Adrenal gland (tissue), 12 donors: ENCODE results near the gene TUBGCP6. TPM values are rescaled to one million over a fixed set of nuclear protein-coding genes. Genes with fewer than 3 reads are reported as not detected.

Experiments used
- DNase-seq, 7 donors: peaks; one replicate each; pipeline ENCODE4 v3.0.0-alpha.2; 2019 to 2020
- H3K27ac ChIP-seq, 5 donors: fragments of 200-600 bp; sonication (generic) in 4 of 5; 1 replicate in 3 of 5; 2 replicates in 2 of 5; pipeline versions ENCODE4 v1.5.1 to v1.8.0; 2016 to 2020; ENCODE audit warnings: mild to moderate bottlenecking in 1 of 5
- H3K27me3 ChIP-seq: fragments of 200-600 bp; 2 replicates; pipeline ENCODE4 v1.8.0; 2021
- H3K36me3 ChIP-seq, 2 donors: fragments of 200-600 bp; replicated peaks in 1 of 2; 1 replicate in 1 of 2; 2 replicates in 1 of 2; pipeline versions ENCODE4 v1.5.1 to v1.8.0; 2018 to 2022
- H3K4me1 ChIP-seq, 2 donors: fragments of 200-600 bp; replicated peaks in 1 of 2; 1 replicate in 1 of 2; 2 replicates in 1 of 2; pipeline versions ENCODE4 v1.5.1 to v1.8.0; 2018 to 2021
- H3K4me3 ChIP-seq, 4 donors: fragments of 200-600 bp; sonication (generic) in 3 of 4; one replicate each; pipeline ENCODE4 v1.5.1; 2016 to 2018
- H3K9me3 ChIP-seq, 3 donors: fragments of 200-600 bp; sonication (generic) in 1 of 3; replicated peaks in 1 of 3; 1 replicate in 2 of 3; 2 replicates in 1 of 3; pipeline versions ENCODE4 v1.5.1 to v1.8.0; 2016 to 2021
- POLR2A ChIP-seq, 2 donors: fragments of 450-650 bp; IDR thresholded peaks; one replicate each; pipeline ENCODE4 v1.6.1; 2017; ENCODE audit warnings: antibody characterized with exemption in 2 of 2, mild to moderate bottlenecking in 2 of 2, moderate library complexity in 1 of 2
- WGBS, 4 donors: extraction: QIAGEN DNeasy Blood & Tissue Kit in 2 of 4; methylation state at CpG; one replicate each; pipeline versions ENCODE4 v1.1.5 to v1.1.7; 2013 to 2017; 5-methylcytosine and 5-hydroxymethylcytosine counted together
- intact Hi-C, 2 donors: fragments of 100-400 bp; cut with DNase I; formaldehyde crosslinking; loops; one replicate each; pipeline versions ENCODE4 v1.14.1 to v1.15.0; 2022 to 2023
- polyA plus RNA-seq, 3 donors: library from polyadenylated mRNA; stranded (reverse); fragments of 200-250 nt in 2 of 3; fragments of 350-450 nt in 1 of 3; fragmentation: Illumina TruSeq in 1 of 3; extraction: RNeasy Lipid Tissue Mini Kit (QIAGEN cat#74804) in 1 of 3; gene quantifications; one replicate each; pipeline ENCODE4 v1.2.3, GENCODE V29; 2013 to 2014
- total RNA-seq, 9 donors: library from RNA; depleted of rRNA in 4 of 9; stranded (reverse); fragments of >200 nt in 4 of 9; fragments of 120-200 nt in 1 of 9; fragmentation: NEBNext Ultra II Directional in 1 of 9; extraction: Animal tissue kit (Norgen Biotek cat#: 25700) in 1 of 9; gene quantifications; one replicate each; pipeline versions ENCODE4 v1.1.0 to v1.2.4, GENCODE V29; 2013 to 2023
- TF ChIP-seq, protein P1 (sequence below), 6 experiments: fragments of 450-650 bp in 4 of 6; fragments of 200-600 bp in 2 of 6; sonication (generic) in 1 of 6; IDR thresholded peaks; 1 replicate in 5 of 6; 2 replicates in 1 of 6; pipeline versions ENCODE4 v1.5.1 to v1.8.0; 2016 to 2021; ENCODE audit warnings: antibody characterized with exemption in 6 of 6, mild to moderate bottlenecking in 2 of 6, moderate library complexity in 1 of 6
- donor health status: healthy with polysubstance abuse.
- donor health status: Bipolar disorder and iron deficiency.
- donor health status: DM: yes; HTN: yes; CAD: no.
- donor health status: DM: no; HTN: no; CAD: no.
- donor health status: DM: no; HTN: no; CAD: no.
- donor health status: DM: yes; HTN: yes; CAD: no.

TUBGCP6 gene
- total and polyA plus RNA-seq, 12 donors, result 8.3 to 171 (median 47.4) TPM

DNA sequence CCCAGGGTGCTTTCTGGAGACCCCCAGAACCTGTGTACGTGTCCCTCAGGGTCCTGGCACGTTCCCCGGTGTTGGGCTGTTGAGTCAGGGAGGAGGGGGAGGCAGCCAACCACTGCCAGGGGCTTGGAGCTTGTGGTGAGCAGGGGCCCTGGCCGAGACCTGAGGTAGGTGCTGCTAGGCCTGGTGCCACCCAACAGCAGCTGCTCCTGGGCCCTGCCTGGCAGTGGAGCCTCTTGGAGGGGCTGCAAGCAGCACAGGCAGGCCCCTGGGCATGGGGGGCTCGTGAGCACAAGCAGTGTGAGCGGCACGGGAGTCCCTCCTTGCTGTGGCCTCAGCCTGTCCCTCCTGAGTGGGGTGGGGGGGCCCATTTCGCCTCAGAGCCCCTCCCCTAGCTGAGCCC, 51.2 kb downstream of the TUBGCP6 start:
- intact Hi-C loops, result no loop called here
- Histone ChIP-seq H3K36me3 (peaks cover 0 to 15% of the 10 kb centered on the region in 2 donors), H3K4me3 (no peak overlapping the region), H3K9me3 (no peaks in the 10 kb centered on the region), H3K27me3 (no peaks in the 10 kb centered on the region), H3K27ac (no peak overlapping the region), H3K4me1 (peaks cover 24 to 33% of the 10 kb centered on the region in 2 donors)
- no peak for DNase-seq
- TF ChIP-seq, protein P1, sequence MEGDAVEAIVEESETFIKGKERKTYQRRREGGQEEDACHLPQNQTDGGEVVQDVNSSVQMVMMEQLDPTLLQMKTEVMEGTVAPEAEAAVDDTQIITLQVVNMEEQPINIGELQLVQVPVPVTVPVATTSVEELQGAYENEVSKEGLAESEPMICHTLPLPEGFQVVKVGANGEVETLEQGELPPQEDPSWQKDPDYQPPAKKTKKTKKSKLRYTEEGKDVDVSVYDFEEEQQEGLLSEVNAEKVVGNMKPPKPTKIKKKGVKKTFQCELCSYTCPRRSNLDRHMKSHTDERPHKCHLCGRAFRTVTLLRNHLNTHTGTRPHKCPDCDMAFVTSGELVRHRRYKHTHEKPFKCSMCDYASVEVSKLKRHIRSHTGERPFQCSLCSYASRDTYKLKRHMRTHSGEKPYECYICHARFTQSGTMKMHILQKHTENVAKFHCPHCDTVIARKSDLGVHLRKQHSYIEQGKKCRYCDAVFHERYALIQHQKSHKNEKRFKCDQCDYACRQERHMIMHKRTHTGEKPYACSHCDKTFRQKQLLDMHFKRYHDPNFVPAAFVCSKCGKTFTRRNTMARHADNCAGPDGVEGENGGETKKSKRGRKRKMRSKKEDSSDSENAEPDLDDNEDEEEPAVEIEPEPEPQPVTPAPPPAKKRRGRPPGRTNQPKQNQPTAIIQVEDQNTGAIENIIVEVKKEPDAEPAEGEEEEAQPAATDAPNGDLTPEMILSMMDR (IDR thresholded peaks at IDR 0.05), result no peak
- TF ChIP-seq POLR2A (IDR thresholded peaks at IDR 0.05), result no peak
- 87 to 97% (median 93%) methylated on average over 4 to 8 of the region's 8 CpGs for WGBS, 4 donors

DNA sequence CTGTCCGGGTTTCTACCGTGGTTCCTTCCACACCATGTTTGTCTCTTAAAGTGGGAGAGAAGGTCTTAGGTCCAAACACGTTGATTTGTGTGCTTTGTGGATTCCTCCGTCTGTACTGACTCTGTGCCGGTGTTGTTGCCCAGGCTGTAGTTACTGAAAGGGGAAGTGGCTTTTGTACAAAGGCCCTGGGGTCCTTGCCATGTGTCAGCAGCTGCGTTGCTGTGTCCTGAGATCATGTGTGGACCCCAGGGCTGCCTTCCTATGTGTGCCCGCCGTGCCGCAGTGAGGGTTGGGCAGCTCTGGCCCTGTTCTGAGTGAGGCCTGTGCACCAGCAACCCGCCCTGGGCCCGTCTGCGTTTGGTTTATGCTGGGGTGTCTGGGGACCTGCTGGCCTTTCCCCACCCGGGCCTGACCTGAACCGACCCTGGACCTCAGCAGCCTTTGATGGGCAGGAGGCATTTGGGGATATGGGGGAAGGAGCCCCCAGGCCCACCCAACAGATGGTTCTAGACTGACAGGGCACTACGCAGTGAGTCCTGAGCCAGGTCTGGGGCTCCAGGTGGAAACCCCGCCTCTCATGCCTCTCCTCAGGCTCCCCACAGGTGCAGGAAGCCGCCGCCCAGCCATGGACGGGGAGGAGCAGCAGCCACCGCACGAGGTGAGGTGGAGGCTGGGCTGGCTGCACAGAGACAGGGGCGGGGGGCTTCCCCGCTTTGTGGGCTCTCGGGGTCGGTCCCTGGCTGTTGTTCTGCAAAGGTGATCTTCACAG, 52.2 kb downstream of the TUBGCP6 start:
- Histone ChIP-seq H3K9me3 (no peaks in the 10 kb centered on the region), H3K4me3 (no peak overlapping the region), H3K27me3 (no peaks in the 10 kb centered on the region), H3K4me1 (peaks cover 24 to 36% of the 10 kb centered on the region in 2 donors), H3K36me3 (peaks cover 0 to 15% of the 10 kb centered on the region in 2 donors), H3K27ac (peak overlapping the region in 2 of 5 donors; percentile 81 to 91)
- intact Hi-C loops, result no loop called here
- 79 to 87% (median 83%) methylated on average over 3 to 25 of the region's 25 CpGs for WGBS, 4 donors
- no peak for DNase-seq
- TF ChIP-seq, protein P1 (IDR thresholded peaks at IDR 0.05), result no peak
- TF ChIP-seq POLR2A (IDR thresholded peaks at IDR 0.05), result no peak

DNA sequence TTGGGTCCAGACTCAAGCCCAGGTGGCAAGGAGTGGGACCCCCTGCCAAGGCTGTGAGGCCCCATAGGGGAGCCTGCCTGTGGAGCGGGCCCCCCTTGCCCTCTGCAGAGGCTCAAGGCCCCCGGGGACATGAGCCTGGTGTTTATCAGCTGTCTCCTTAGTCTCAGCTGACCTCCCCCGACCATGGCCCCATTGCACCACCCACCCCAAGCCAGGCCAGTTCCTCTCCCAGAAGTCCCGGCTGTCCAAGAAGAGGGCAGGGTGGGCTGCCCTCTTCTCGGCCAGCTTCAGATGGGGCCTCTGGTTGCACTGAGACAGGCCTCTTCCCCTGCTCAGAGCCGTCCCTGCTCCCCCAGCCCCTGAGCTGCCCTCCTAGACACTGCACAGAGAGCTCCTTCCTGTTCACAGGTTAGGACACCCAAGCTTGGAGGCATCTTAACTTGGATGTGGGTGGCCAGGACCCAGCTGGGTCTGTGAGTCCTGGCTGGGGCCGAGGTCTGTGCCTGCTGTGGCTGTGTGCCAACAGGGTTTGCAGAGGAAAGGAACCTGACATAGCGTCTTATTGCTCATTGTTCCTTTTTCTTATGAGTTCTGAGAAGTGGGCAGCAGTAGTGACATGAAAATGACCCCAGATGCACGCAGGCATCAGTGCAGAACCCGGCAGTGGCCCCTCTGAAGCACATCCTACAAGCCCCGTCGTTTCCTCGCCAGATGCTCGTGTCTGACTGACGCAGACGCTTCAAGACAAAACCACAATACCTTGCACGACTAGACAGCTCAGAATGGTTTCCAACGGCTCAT, 53.7 kb downstream of the TUBGCP6 start:
- intact Hi-C loops, result no loop called here
- peak overlapping the region; percentile 16 to 91 (median 72) for H3K27ac ChIP-seq
- H3K36me3 ChIP-seq, result peaks cover 0 to 15% of the 10 kb centered on the region in 2 donors
- WGBS, 4 donors, result 53 to 69% (median 58%) methylated on average over 12 to 18 of the region's 18 CpGs
- TF ChIP-seq, protein P1 (IDR thresholded peaks at IDR 0.05), result no peak
- peak in 5 of 7 donors; percentile 32 to 77 (median 62) for DNase-seq
- no peaks in the 10 kb centered on the region for H3K9me3 ChIP-seq
- H3K4me1 ChIP-seq, result peaks cover 24 to 46% of the 10 kb centered on the region in 2 donors
- peak overlapping the region in 1 of 4 donors; percentile 53 for H3K4me3 ChIP-seq
- H3K27me3 ChIP-seq, result no peaks in the 10 kb centered on the region
